HCT116 (cell line): ENCODE measurements around the gene CLDN34.

Experiments
- CEBPB ChIP-seq: IDR thresholded peaks from 2 replicates; pipeline ENCODE4 v1.6.1; 2012; ENCODE audit warnings: low read depth
- CTCF ChIP-seq, 3 experiments: fragments of 200-600 bp in 1 of 3; sonication (generic) in 1 of 3; IDR thresholded peaks in 2 of 3; conservative IDR thresholded peaks in 1 of 3; 2 replicates each; pipeline ENCODE4 v1.5.1; 2012 to 2017; ENCODE audit warnings: low read depth in 2 of 3, low read length in 2 of 3, antibody characterized with exemption in 1 of 3, borderline replicate concordance in 1 of 3, control low read depth in 1 of 3, mild to moderate bottlenecking in 1 of 3, mixed read lengths in 1 of 3, mixed run types in 1 of 3, moderate library complexity in 1 of 3; ENCODE audit not compliant: insufficient read depth in 1 of 3
- EZH2 ChIP-seq: fragments of 200-600 bp; sonication (generic); IDR thresholded peaks from 2 replicates; pipeline ENCODE4 v1.6.1; 2017; ENCODE audit warnings: antibody characterized with exemption, mixed run types
- FOSL1 ChIP-seq: IDR thresholded peaks from 2 replicates; pipeline ENCODE4 v1.6.1; 2012; ENCODE audit warnings: low read depth
- POLR2A ChIP-seq: IDR thresholded peaks from 2 replicates; pipeline ENCODE4 v1.7.0; 2011; ENCODE audit warnings: borderline replicate concordance; ENCODE audit not compliant: insufficient read depth, insufficient read length; ENCODE audit errors: extremely low read depth
- POLR2AphosphoS5 ChIP-seq: IDR thresholded peaks from 2 replicates; pipeline ENCODE4 v1.6.1; 2011; ENCODE audit warnings: mild to moderate bottlenecking, low read depth, low read length, moderate library complexity
- REST ChIP-seq: IDR thresholded peaks from 2 replicates; pipeline ENCODE4 v1.6.1; 2012; ENCODE audit warnings: low read depth
- SP1 ChIP-seq: IDR thresholded peaks from 2 replicates; pipeline ENCODE4 v1.6.1; 2012; ENCODE audit warnings: low read depth
- YY1 ChIP-seq: IDR thresholded peaks from 2 replicates; pipeline ENCODE4 v1.6.1; 2011; ENCODE audit warnings: low read length, low read depth, moderate library complexity, mild to moderate bottlenecking; ENCODE audit not compliant: insufficient replicate concordance; ENCODE audit errors: extremely low read depth

DNA sequence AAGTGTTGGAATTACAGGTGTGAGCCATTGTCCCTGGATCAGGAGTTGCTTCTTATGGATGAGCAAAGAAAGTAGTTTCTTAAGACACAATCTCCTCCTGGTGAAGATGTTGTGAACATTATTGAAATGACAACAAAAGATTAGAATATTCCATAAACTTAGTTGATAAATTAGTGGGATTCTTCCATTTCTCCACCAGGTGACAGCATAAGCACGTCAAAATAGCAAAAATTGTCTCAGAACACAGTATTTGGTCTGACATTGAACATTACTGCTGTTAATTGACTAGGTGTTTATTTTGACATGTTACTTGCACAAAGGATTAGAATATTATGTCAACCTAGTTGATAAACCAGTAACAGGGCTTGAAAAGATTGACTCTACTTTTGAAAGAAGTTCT lies 21.6 kb downstream of the CLDN34 start:
- no peak for TF ChIP-seq REST
- TF ChIP-seq YY1 = no peak
- no peak for TF ChIP-seq FOSL1
- peak; percentile 12 to 79 (median 44); a peak in 4 of 6 replicates for TF ChIP-seq CTCF (IDR thresholded peaks at IDR 0.05 in 2 of 3, conservative IDR thresholded peaks at IDR 0.05 in 1 of 3; ENCODE audit: borderline replicate concordance in 1 of 3, insufficient read depth in 1 of 3, low read depth in 2 of 3, low read length in 2 of 3)
- no peak for TF ChIP-seq EZH2
- no peak for TF ChIP-seq POLR2AphosphoS5
- no peak for TF ChIP-seq SP1
- no peak for TF ChIP-seq POLR2A
- TF ChIP-seq CEBPB = no peak
